H1 (cell line): ENCODE results near the gene RB1.

Experiments used
- BRCA1 ChIP-seq: IDR thresholded peaks from 2 replicates; pipeline ENCODE4 v1.6.1; 2012; ENCODE audit warnings: low read depth, low read length, improper control_type of control experiment
- CTCF ChIP-seq, 3 experiments: IDR thresholded peaks; 1 replicate in 2 of 3; 2 replicates in 1 of 3; pipeline versions ENCODE4 v1.5.1 to v1.6.1; 2011; ENCODE audit warnings: low read length in 3 of 3, mild to moderate bottlenecking in 3 of 3, inconsistent platforms in 2 of 3, low read depth in 1 of 3, moderate library complexity in 1 of 3; ENCODE audit not compliant: insufficient read depth in 1 of 3; ENCODE audit errors: control extremely low read depth in 1 of 3
- JUN ChIP-seq: IDR thresholded peaks from 2 replicates; pipeline ENCODE4 v1.6.1; 2011; ENCODE audit warnings: low read depth, mild to moderate bottlenecking, improper control_type of control experiment, low read length
- NRF1 ChIP-seq: IDR thresholded peaks from 2 replicates; pipeline ENCODE4 v1.6.1; 2011; ENCODE audit warnings: mild to moderate bottlenecking, low read depth, low read length, improper control_type of control experiment
- POLR2AphosphoS5 ChIP-seq: IDR thresholded peaks from 2 replicates; pipeline ENCODE4 v1.6.1; 2011; ENCODE audit warnings: low read depth, low read length
- RXRA ChIP-seq: IDR thresholded peaks from 2 replicates; pipeline ENCODE4 v1.6.1; 2011; ENCODE audit warnings: low read depth, mild to moderate bottlenecking, low read length, moderate library complexity; ENCODE audit not compliant: insufficient read depth

- TF ChIP-seq CTCF (IDR thresholded peaks at IDR 0.05; ENCODE audit: control extremely low read depth in 1 of 3, insufficient read depth in 1 of 3, low read depth in 1 of 3, low read length in 3 of 3) (no peak), BRCA1 (no peak), RXRA (no peak), JUN (no peak), NRF1 (no peak), POLR2AphosphoS5 (no peak)
Observed at GRCh38 chr13:48311223-48311622, 7.7 kb downstream of the RB1 start.
